DOHH2 (cell line): ENCODE data around the gene ACTA1.

Experiments
- H3F3A ChIP-seq: fragments of 200-600 bp; sonication (generic), shearing (Covaris generic); 2 replicates; pipeline ENCODE4 v1.6.0; 2016; ENCODE audit warnings: antibody characterized with exemption, mild to moderate bottlenecking; ENCODE audit not compliant: control insufficient read depth, insufficient read depth
- H3K27ac ChIP-seq: fragments of 200-600 bp; sonication (generic); 2 replicates; pipeline ENCODE4 v1.5.1; 2014; ENCODE audit warnings: low read depth, mild to moderate bottlenecking, low read length, moderate library complexity
- H3K27me3 ChIP-seq: fragments of 200-600 bp; sonication (generic); 2 replicates; pipeline ENCODE4 v1.6.1; 2014; ENCODE audit warnings: mild to moderate bottlenecking, low read length, mixed read lengths; ENCODE audit not compliant: control insufficient read depth
- H3K36me3 ChIP-seq: fragments of 200-600 bp; sonication (generic); 2 replicates; pipeline ENCODE4 v1.6.1; 2014; ENCODE audit warnings: mild to moderate bottlenecking, low read length, moderate library complexity, mixed read lengths; ENCODE audit not compliant: control insufficient read depth
- H3K4me1 ChIP-seq: fragments of 200-600 bp; sonication (generic); 2 replicates; pipeline ENCODE4 v1.6.1; 2014; ENCODE audit warnings: mild to moderate bottlenecking, low read length, mixed read lengths; ENCODE audit not compliant: control insufficient read depth
- H3K4me2 ChIP-seq: fragments of 200-600 bp; sonication (generic); 2 replicates; pipeline ENCODE4 v1.6.0; 2014; ENCODE audit warnings: mild to moderate bottlenecking, low read length, moderate library complexity
- H3K4me3 ChIP-seq: fragments of 200-600 bp; sonication (generic); 2 replicates; pipeline ENCODE4 v1.5.1; 2014; ENCODE audit warnings: mild to moderate bottlenecking, low read length, mixed read lengths
- H3K79me2 ChIP-seq: fragments of 200-600 bp; sonication (generic); 2 replicates; pipeline ENCODE4 v1.6.1; 2014; ENCODE audit warnings: mild to moderate bottlenecking, low read length, mixed read lengths; ENCODE audit not compliant: control insufficient read depth
- H3K9me2 ChIP-seq: fragments of 200-600 bp; sonication (generic); replicated peaks from 2 replicates; pipeline ENCODE4 v1.6.1; 2014; ENCODE audit warnings: mild to moderate bottlenecking, low read length, mixed read lengths; ENCODE audit not compliant: control insufficient read depth
- H3K9me3 ChIP-seq: fragments of 200-600 bp; sonication (generic); 2 replicates; pipeline ENCODE4 v1.6.1; 2014; ENCODE audit warnings: antibody characterized with exemption, low read length, mixed read lengths; ENCODE audit not compliant: control insufficient read depth, insufficient read depth
- H4K20me1 ChIP-seq: fragments of 200-600 bp; sonication (generic); 2 replicates; pipeline ENCODE4 v1.6.0; 2014; ENCODE audit warnings: low read depth, mild to moderate bottlenecking, antibody characterized with exemption, low read length, moderate library complexity; ENCODE audit not compliant: control insufficient read depth, insufficient read depth
- CTCF ChIP-seq: fragments of 200-600 bp; sonication (generic); IDR thresholded peaks from one replicate; pipeline ENCODE4 v1.5.1; 2014; ENCODE audit warnings: antibody characterized with exemption, mild to moderate bottlenecking, low read depth, low read length; ENCODE audit not compliant: poor library complexity, severe bottlenecking
- EZH2phosphoT487 ChIP-seq: fragments of 200-600 bp; sonication (generic); IDR thresholded peaks from 2 replicates; pipeline ENCODE4 v1.6.1; 2017; ENCODE audit warnings: borderline replicate concordance, mild to moderate bottlenecking, antibody characterized with exemption, low read length, moderate library complexity, mixed read lengths

Gene ACTA1

GRCh38 chr1:229471175-229471574, 37.3 kb upstream of the ACTA1 start:
- H3K79me2 ChIP-seq = no peaks in the 10 kb centered on the region
- H3K4me3 ChIP-seq = no peak overlapping the region
- TF ChIP-seq EZH2phosphoT487 = no peak
- TF ChIP-seq CTCF = no peak
- H3K27ac ChIP-seq = no peak overlapping the region
- H3K9me2 ChIP-seq = no peaks in the 10 kb centered on the region
- H3K36me3 ChIP-seq = peaks cover 79% of the 10 kb centered on the region
- no peaks in the 10 kb centered on the region for H3K27me3 ChIP-seq
- H3K9me3 ChIP-seq = no peaks in the 10 kb centered on the region
- no peaks in the 10 kb centered on the region for H4K20me1 ChIP-seq
- no peaks in the 10 kb centered on the region for H3F3A ChIP-seq
- no peaks in the 10 kb centered on the region for H3K4me1 ChIP-seq
- no peak overlapping the region for H3K4me2 ChIP-seq

- no peak for TF ChIP-seq CTCF
- no peak for TF ChIP-seq EZH2phosphoT487
Measured at GRCh38 chr1:229470406-229471043, 36.6 kb upstream of the ACTA1 start.

DNA sequence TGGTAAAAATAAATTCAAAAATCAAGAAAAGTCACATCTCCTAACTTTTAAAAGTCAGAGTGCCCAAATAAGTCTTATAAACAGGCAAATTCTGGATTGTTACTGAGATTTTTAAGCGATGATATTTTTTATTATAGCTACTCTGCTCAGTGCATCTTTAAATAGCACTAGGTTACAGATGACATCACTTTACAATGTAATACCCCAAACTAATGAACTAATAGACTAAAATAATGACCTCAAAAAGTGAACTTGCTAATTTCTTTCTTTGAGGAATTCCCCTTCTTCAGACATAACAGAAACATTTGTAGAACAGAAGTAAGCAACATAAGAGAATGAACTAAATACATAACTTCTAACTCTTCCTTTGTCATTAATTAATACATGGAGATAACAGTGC, 33.0 kb upstream of the ACTA1 start:
- Histone ChIP-seq H4K20me1 (no peaks in the 10 kb centered on the region), H3K4me2 (no peak overlapping the region), H3K27ac (no peak overlapping the region), H3K4me3 (no peak overlapping the region), H3F3A (no peaks in the 10 kb centered on the region), H3K4me1 (no peaks in the 10 kb centered on the region), H3K36me3 (peaks cover 85% of the 10 kb centered on the region), H3K9me2 (no peaks in the 10 kb centered on the region), H3K79me2 (no peaks in the 10 kb centered on the region), H3K27me3 (no peaks in the 10 kb centered on the region), H3K9me3 (no peaks in the 10 kb centered on the region)
- no peak for TF ChIP-seq EZH2phosphoT487
- no peak for TF ChIP-seq CTCF

More at GRCh38 chr1:229470406-229471043, 36.6 kb upstream of the ACTA1 start:
- H3K9me3 ChIP-seq = no peaks in the 10 kb centered on the region
- no peaks in the 10 kb centered on the region for H4K20me1 ChIP-seq
- H3K9me2 ChIP-seq = no peaks in the 10 kb centered on the region
- peaks cover 78% of the 10 kb centered on the region for H3K36me3 ChIP-seq
- H3K27me3 ChIP-seq = no peaks in the 10 kb centered on the region
- H3K4me3 ChIP-seq = no peak overlapping the region
- H3F3A ChIP-seq = no peaks in the 10 kb centered on the region
- H3K4me1 ChIP-seq = no peaks in the 10 kb centered on the region
- no peak overlapping the region for H3K4me2 ChIP-seq
- no peaks in the 10 kb centered on the region for H3K79me2 ChIP-seq
- H3K27ac ChIP-seq = no peak overlapping the region
